Activated T-helper 1 cell treated with anti-CD3 and anti-CD28 coated beads, Interleukin-12 subunit alpha, Interleukin-12 subunit beta, Interleukin-2, Interleukin-4 antibody, amounts not matched to agents 30 ng/mL and 10 ng/mL and 1 ng/mL, durations not matched to agents 14 hours and 24 hours and 36 hours (primary cell): ENCODE measurements around the gene OSBPL9. TPM values are rescaled to one million over a fixed set of nuclear protein-coding genes. Genes with fewer than 3 reads are reported as not detected.
"Not testable (repeated sequence)": the region's sequence is repeated elsewhere in the genome, so short reads cannot be mapped to it uniquely, and the experiment has no call there.

Source experiments
- DNase-seq: peaks from one replicate; pipeline ENCODE4 v3.0.0; 2021; ENCODE audit warnings: low spot score
- H3K27ac Mint-ChIP-seq: one replicate; pipeline ENCODE4 v1.8.0; 2021; ENCODE audit warnings: mild to moderate bottlenecking, mixed read lengths
- H3K27me3 Mint-ChIP-seq: one replicate; pipeline ENCODE4 v1.8.0; 2022; ENCODE audit warnings: mild to moderate bottlenecking, moderate library complexity, mixed read lengths; ENCODE audit not compliant: insufficient read depth
- H3K36me3 Mint-ChIP-seq: one replicate; pipeline ENCODE4 v1.8.0; 2021; ENCODE audit warnings: low read depth, mixed read lengths
- H3K4me1 Mint-ChIP-seq: one replicate; pipeline ENCODE4 v1.8.0; 2021; ENCODE audit warnings: low read depth, mixed read lengths
- H3K4me3 Mint-ChIP-seq: one replicate; pipeline ENCODE4 v1.8.0; 2021; ENCODE audit warnings: mild to moderate bottlenecking, moderate library complexity, mixed read lengths
- H3K9me3 Mint-ChIP-seq: one replicate; pipeline ENCODE4 v1.8.0; 2021; ENCODE audit warnings: mixed read lengths
- intact Hi-C: fragments of 100-400 bp; cut with micrococcal nuclease; formaldehyde crosslinking; loops from one replicate; pipeline ENCODE4 v1.15.1; 2024
- total RNA-seq: library from RNA; stranded (reverse); gene quantifications from 2 replicates; pipeline ENCODE4 v1.2.3, GENCODE V29; 2022

Gene OSBPL9
- total RNA-seq, 1 donor from 2014 or later, result 48.1 TPM

- Mint-ChIP-seq H3K4me1 (peaks cover 26% of the 10 kb centered on the region), H3K27ac (no peak overlapping the region), H3K27me3 (no peaks in the 10 kb centered on the region), H3K9me3 (peaks cover 8% of the 10 kb centered on the region), H3K36me3 (peaks cover 3% of the 10 kb centered on the region), H3K4me3 (no peak overlapping the region)
- intact Hi-C loops, result no loop called here
- no peak for DNase-seq
These were observed 35.7 kb upstream of the OSBPL9 start for GRCh38 chr1:51581238-51581637.

- H3K27me3 Mint-ChIP-seq, result no peaks in the 10 kb centered on the region
- no peak for DNase-seq
- no peak overlapping the region for H3K27ac Mint-ChIP-seq
- H3K9me3 Mint-ChIP-seq, result no peaks in the 10 kb centered on the region
- no peak overlapping the region for H3K4me3 Mint-ChIP-seq
- intact Hi-C loops, result no loop called here
- peaks cover 8% of the 10 kb centered on the region for H3K4me1 Mint-ChIP-seq
- H3K36me3 Mint-ChIP-seq, result no peaks in the 10 kb centered on the region
These were observed 33.4 kb upstream of the OSBPL9 start for GRCh38 chr1:51583532-51583931.

GRCh38 chr1:51584021-51584420 lies 32.9 kb upstream of the OSBPL9 start:
- H3K36me3 Mint-ChIP-seq, result no peaks in the 10 kb centered on the region
- peaks cover 3% of the 10 kb centered on the region for H3K4me1 Mint-ChIP-seq
- H3K27ac Mint-ChIP-seq, result no peak overlapping the region
- H3K9me3 Mint-ChIP-seq, result no peaks in the 10 kb centered on the region
- DNase-seq, result no peak
- intact Hi-C loops, result no loop called here
- no peak overlapping the region for H3K4me3 Mint-ChIP-seq
- H3K27me3 Mint-ChIP-seq, result no peaks in the 10 kb centered on the region

- Mint-ChIP-seq H3K4me3 (no peak overlapping the region), H3K27me3 (peaks cover 2% of the 10 kb centered on the region), H3K27ac (no peak overlapping the region), H3K36me3 (no peaks in the 10 kb centered on the region), H3K9me3 (no peaks in the 10 kb centered on the region), H3K4me1 (no peaks in the 10 kb centered on the region)
- no peak for DNase-seq
- intact Hi-C loops, result no loop called here
These were observed 24.2 kb upstream of the OSBPL9 start for GRCh38 chr1:51592711-51593110.

GRCh38 chr1:51594716-51595115 lies 22.2 kb upstream of the OSBPL9 start:
- Mint-ChIP-seq H3K4me3 (no peak overlapping the region), H3K27ac (no peak overlapping the region), H3K9me3 (no peaks in the 10 kb centered on the region), H3K27me3 (peaks cover 2% of the 10 kb centered on the region), H3K4me1 (no peaks in the 10 kb centered on the region), H3K36me3 (no peaks in the 10 kb centered on the region)
- DNase-seq, result no peak
- intact Hi-C loops, result no loop called here

- DNase-seq, result no peak
- Mint-ChIP-seq H3K27ac (no peak overlapping the region), H3K36me3 (no peaks in the 10 kb centered on the region), H3K4me1 (no peaks in the 10 kb centered on the region), H3K4me3 (no peak overlapping the region), H3K27me3 (peaks cover 2% of the 10 kb centered on the region), H3K9me3 (no peaks in the 10 kb centered on the region)
- intact Hi-C loops, result no loop called here
These were observed 16.4 kb upstream of the OSBPL9 start for GRCh38 chr1:51600529-51600928.

GRCh38 chr1:51600965-51601364 lies 15.9 kb upstream of the OSBPL9 start:
- DNase-seq, result no peak
- Mint-ChIP-seq H3K4me1 (no peaks in the 10 kb centered on the region), H3K27ac (no peak overlapping the region), H3K4me3 (no peak overlapping the region), H3K9me3 (no peaks in the 10 kb centered on the region), H3K36me3 (no peaks in the 10 kb centered on the region), H3K27me3 (peaks cover 5% of the 10 kb centered on the region)
- intact Hi-C loops, result no loop called here

GRCh38 chr1:51605961-51606723 lies 10.8 kb upstream of the OSBPL9 start:
- intact Hi-C loops, result no loop called here

GRCh38 chr1:51607681-51608095 lies 9.2 kb upstream of the OSBPL9 start:
- intact Hi-C loops, result no loop called here
- no peak overlapping the region for H3K27ac Mint-ChIP-seq

More at GRCh38 chr1:51605961-51606723, 10.8 kb upstream of the OSBPL9 start:
- H3K36me3 Mint-ChIP-seq, result no peaks in the 10 kb centered on the region
- peaks cover 10% of the 10 kb centered on the region for H3K27me3 Mint-ChIP-seq
- no peak overlapping the region for H3K4me3 Mint-ChIP-seq
- no peak overlapping the region for H3K27ac Mint-ChIP-seq
- no peak for DNase-seq
- H3K4me1 Mint-ChIP-seq, result no peaks in the 10 kb centered on the region
- no peaks in the 10 kb centered on the region for H3K9me3 Mint-ChIP-seq

GRCh38 chr1:51610104-51610503 lies 6.8 kb upstream of the OSBPL9 start:
- H3K36me3 Mint-ChIP-seq, H3K4me1 Mint-ChIP-seq, DNase-seq, H3K9me3 Mint-ChIP-seq, H3K27ac Mint-ChIP-seq, H3K4me3 Mint-ChIP-seq: not testable (repeated sequence)
- intact Hi-C loops, result loop anchor here (10.0 kb wide), 2 partner anchors 755 to 1715 kb away; partner anchors contain the start of genes CC2D1B and LRP8
- peaks cover 18% of the 10 kb centered on the region for H3K27me3 Mint-ChIP-seq

More at GRCh38 chr1:51607681-51608095, 9.2 kb upstream of the OSBPL9 start:
- no peaks in the 10 kb centered on the region for H3K9me3 Mint-ChIP-seq
- H3K4me1 Mint-ChIP-seq, result no peaks in the 10 kb centered on the region
- no peak overlapping the region for H3K4me3 Mint-ChIP-seq
- no peaks in the 10 kb centered on the region for H3K36me3 Mint-ChIP-seq
- H3K27me3 Mint-ChIP-seq, result peaks cover 13% of the 10 kb centered on the region
- DNase-seq, result no peak

- Mint-ChIP-seq H3K4me1 (no peaks in the 10 kb centered on the region), H3K27ac (no peak overlapping the region), H3K36me3 (no peaks in the 10 kb centered on the region), H3K27me3 (peaks cover 18% of the 10 kb centered on the region), H3K4me3 (no peak overlapping the region), H3K9me3 (no peaks in the 10 kb centered on the region)
- intact Hi-C loops, result loop anchor here (10.0 kb wide), 2 partner anchors 754 to 1714 kb away; partner anchors contain the start of genes CC2D1B and LRP8
- no peak for DNase-seq
These were observed 6.3 kb upstream of the OSBPL9 start for GRCh38 chr1:51610637-51611036.

- Mint-ChIP-seq H3K27ac (no peak overlapping the region), H3K4me3 (no peak overlapping the region), H3K27me3 (peaks cover 13% of the 10 kb centered on the region), H3K36me3 (no peaks in the 10 kb centered on the region), H3K9me3 (no peaks in the 10 kb centered on the region), H3K4me1 (peaks cover 6% of the 10 kb centered on the region)
- intact Hi-C loops, result loop anchor here (10.0 kb wide), 2 partner anchors 752 to 1712 kb away; partner anchors contain the start of genes CC2D1B and LRP8
- DNase-seq, result no peak
These were observed 4.4 kb upstream of the OSBPL9 start for GRCh38 chr1:51612447-51612961.

GRCh38 chr1:51615780-51616291 lies 1.1 kb upstream of the OSBPL9 start:
- Mint-ChIP-seq H3K9me3 (no peaks in the 10 kb centered on the region), H3K4me3 (no peak overlapping the region), H3K27ac (no peak overlapping the region), H3K36me3 (no peaks in the 10 kb centered on the region), H3K4me1 (peaks cover 22% of the 10 kb centered on the region), H3K27me3 (peaks cover 10% of the 10 kb centered on the region)
- intact Hi-C loops, result loop anchor here (2.0 to 10.0 kb wide), 5 partner anchors 47 to 1709 kb away; partner anchors contain the start of genes BTF3L4, CC2D1B, LRP8 and TXNDC12
- DNase-seq, result no peak
